Skeletal muscle satellite cell (primary cell): ENCODE measurements around the gene SMOC2.

ENCODE experiments used
- H3K27me3 ChIP-seq: 2 replicates; pipeline ENCODE4 v1.7.0; 2013; ENCODE audit warnings: low read length; ENCODE audit not compliant: control insufficient read depth, insufficient read depth
- H3K36me3 ChIP-seq: 2 replicates; pipeline ENCODE4 v1.7.0; 2013; ENCODE audit warnings: mild to moderate bottlenecking, control low read depth, low read length; ENCODE audit not compliant: insufficient read depth
- H3K4me1 ChIP-seq: 2 replicates; pipeline ENCODE4 v1.7.0; 2013; ENCODE audit warnings: low read length; ENCODE audit not compliant: control insufficient read depth, insufficient read depth
- H3K4me2 ChIP-seq: 2 replicates; pipeline ENCODE4 v1.7.0; 2013; ENCODE audit warnings: mild to moderate bottlenecking, low read length
- H3K4me3 ChIP-seq: 2 replicates; pipeline ENCODE4 v1.7.0; 2013; ENCODE audit warnings: low read length
- H3K9ac ChIP-seq: 2 replicates; pipeline ENCODE4 v1.7.0; 2013; ENCODE audit warnings: mild to moderate bottlenecking, low read depth, low read length, moderate library complexity
- H3K9me3 ChIP-seq: replicated peaks from 2 replicates; pipeline ENCODE4 v1.7.0; 2013; ENCODE audit warnings: mild to moderate bottlenecking, control low read depth, low read length

Gene SMOC2

DNA sequence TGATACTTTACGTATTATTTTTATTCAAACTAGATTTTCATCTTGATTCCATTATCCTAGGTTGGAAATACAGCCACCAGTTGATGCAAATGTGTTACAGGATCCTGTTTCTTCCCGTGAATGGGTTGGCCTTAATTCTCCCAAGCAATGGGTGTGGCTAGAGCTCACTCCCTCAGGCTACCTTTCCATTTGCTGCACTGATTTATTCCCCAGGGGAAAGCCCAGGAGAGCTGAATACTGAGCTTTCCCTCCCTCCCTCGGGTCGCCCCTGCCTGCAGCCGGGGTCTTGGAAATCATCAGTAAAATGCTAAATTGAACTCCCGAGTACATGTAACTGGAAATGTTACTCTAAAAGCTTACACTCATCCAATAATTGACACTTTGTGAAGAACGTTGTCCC, 9.9 kb downstream of the SMOC2 start:
- H3K4me2 ChIP-seq: no peak overlapping the region
- H3K36me3 ChIP-seq: no peaks in the 10 kb centered on the region
- no peak overlapping the region for H3K9ac ChIP-seq
- H3K27me3 ChIP-seq: no peaks in the 10 kb centered on the region
- peaks cover 3% of the 10 kb centered on the region for H3K9me3 ChIP-seq
- no peak overlapping the region for H3K4me3 ChIP-seq
- no peaks in the 10 kb centered on the region for H3K4me1 ChIP-seq

DNA sequence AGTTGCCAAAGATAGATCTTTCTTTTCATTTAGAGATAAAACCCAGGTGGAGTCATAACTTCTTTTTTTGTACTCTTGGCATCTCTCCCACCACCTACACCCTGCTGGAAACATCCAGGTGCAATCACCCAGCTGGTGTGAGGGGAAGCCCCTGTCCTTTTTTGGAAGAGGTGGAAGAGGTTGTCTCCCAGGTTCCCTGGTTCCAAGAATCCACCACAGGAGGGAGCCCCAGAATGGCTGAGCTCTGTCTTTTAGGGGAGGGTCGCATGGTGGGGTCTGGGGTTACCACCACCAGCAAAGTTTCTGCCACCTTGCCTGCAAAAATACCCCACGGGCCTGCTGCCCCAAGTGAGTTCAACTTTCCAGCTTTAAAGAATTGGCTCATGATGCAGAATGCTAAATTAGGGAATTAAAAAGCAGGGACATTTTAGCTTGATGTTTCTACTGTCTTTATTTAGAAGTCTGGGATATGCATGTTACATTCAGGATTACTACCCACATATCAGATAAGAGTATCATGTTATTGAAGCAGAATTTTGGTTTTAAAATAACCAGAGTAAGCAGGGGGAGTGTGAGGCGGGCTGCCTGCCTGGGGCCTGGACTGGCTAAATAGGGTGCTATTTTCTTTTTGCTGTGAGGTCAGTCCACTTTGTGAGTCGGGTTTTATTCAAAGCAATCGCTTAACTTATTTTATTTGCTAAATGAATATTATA, 11.0 kb downstream of the SMOC2 start:
- Histone ChIP-seq H3K4me2 (no peak overlapping the region), H3K9ac (no peak overlapping the region), H3K9me3 (peaks cover 10% of the 10 kb centered on the region), H3K4me3 (no peak overlapping the region), H3K27me3 (no peaks in the 10 kb centered on the region), H3K36me3 (no peaks in the 10 kb centered on the region), H3K4me1 (no peaks in the 10 kb centered on the region)

DNA sequence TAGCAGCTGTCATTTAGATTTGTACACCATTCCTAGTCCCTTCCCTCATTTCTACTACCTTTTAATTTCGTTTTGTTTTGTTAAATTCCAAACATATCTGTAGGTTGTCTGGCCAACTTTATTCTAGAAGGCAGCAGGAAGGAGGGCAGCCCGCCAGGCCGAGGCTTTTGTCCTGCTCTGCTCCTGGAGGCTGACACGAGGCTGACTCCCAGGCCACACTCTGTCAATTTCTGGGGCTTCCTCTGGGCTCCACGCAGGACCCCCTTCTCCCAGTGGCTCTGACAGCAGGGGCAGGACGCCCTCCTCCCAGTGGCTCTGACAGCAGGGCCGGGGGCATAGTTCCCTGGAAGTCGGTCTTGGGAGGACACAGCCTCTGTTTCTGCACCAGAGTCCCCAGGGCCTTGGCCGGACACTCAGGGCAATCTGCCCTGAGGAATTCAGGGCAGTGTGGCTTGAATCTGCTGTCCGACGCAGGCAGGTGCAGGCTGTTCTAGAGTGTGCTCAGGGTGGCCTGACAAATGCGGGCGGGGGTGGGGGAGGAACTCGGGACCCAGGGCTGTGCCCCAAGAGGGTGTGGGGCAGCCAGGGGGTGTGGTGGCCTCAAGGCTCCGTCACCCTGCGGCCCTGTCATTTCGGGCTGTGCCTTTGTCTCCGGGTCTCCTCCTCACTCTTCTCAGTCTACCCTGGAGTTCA, 11.8 kb downstream of the SMOC2 start:
- Histone ChIP-seq H3K4me2 (no peak overlapping the region), H3K36me3 (no peaks in the 10 kb centered on the region), H3K4me1 (no peaks in the 10 kb centered on the region), H3K27me3 (no peaks in the 10 kb centered on the region), H3K4me3 (no peak overlapping the region), H3K9ac (no peak overlapping the region), H3K9me3 (peaks cover 10% of the 10 kb centered on the region)

DNA sequence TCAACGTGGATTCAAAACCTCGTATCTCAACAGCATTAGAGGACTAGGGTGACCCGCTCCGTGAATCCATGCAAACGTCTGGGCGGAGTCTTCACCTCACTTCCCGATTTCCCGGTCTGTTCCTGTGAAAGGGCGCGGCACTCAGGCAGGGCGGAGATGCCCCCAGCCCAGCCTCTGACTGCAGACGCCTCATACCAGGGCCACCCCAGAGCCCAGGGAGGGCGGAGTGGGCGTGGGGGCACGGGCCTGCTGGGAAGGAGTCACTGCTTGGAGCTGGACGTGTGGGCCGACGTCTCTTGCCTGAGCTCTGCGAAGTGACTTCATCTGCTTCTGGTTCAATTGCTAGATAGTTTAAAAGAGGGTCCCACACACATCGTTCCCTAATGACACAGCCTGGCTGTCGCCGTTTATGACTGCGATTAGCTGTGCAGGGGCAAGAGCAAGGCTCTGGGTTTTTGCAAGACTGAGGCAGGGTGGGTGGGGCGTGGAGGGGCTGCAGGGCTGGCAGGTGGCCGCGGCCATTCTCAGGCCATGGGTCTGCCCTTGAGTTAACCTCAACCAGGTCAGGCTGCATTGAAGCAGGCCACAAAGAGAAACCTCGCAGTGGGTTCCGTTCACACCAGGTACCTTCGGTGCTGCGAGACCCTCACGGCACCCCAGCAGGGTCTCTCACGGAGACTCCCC, 15.0 kb downstream of the SMOC2 start:
- no peaks in the 10 kb centered on the region for H3K4me1 ChIP-seq
- no peak overlapping the region for H3K9ac ChIP-seq
- no peak overlapping the region for H3K4me2 ChIP-seq
- no peaks in the 10 kb centered on the region for H3K27me3 ChIP-seq
- no peak overlapping the region for H3K4me3 ChIP-seq
- H3K36me3 ChIP-seq: no peaks in the 10 kb centered on the region
- peaks cover 22% of the 10 kb centered on the region for H3K9me3 ChIP-seq

DNA sequence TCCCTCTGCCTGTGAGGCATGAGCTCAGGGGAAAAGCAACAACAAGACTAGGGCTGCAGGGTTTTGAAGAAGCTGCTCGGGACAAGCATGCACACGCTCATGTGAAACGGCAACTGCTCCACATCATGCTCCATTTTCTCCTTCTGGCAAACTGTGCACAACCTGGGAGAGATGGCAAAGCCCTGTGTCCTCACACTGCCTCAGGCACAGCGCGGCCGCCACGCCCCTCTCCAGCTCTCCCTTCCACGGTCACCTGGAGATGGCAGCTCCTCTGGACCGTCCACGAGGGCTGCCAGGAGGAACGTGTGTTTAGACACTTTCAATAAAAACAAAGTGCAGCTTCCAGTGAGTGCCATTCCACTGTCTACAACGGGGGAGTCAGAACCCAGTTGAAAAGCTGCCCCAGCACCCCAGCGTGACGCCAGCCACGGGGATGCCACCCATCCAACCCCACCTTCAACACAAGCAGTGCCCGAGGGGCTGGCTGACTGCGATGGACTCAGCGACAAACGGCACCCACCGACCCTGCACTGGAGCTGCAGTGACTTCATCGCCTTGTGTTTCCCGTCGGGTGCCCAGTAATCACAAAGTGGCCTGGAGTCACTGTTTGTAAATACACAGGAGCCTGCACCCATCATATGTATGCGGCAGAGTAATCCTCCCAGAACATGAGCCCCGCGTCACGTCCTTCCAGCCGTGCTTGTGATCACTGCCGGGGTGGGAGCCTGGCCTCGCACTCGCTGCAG, 16.1 kb downstream of the SMOC2 start:
- H3K4me3 ChIP-seq: no peak overlapping the region
- H3K4me2 ChIP-seq: no peak overlapping the region
- no peaks in the 10 kb centered on the region for H3K27me3 ChIP-seq
- no peaks in the 10 kb centered on the region for H3K36me3 ChIP-seq
- no peak overlapping the region for H3K9ac ChIP-seq
- no peaks in the 10 kb centered on the region for H3K4me1 ChIP-seq
- peaks cover 23% of the 10 kb centered on the region for H3K9me3 ChIP-seq

DNA sequence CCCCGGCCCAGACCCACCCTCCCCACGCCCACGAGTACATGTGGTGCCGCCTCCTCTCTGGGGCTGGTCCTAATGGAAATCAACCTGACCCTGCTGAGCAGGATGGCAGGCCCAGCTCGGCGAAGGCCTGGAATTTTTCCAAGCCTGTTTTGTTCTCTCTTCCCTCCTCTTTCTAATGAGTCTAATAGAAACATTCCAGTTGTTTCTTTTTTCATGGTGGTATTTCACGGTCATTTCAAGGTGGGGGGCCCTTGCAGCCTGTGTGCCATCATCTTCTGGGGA, 16.6 kb downstream of the SMOC2 start:
- no peak overlapping the region for H3K4me2 ChIP-seq
- no peaks in the 10 kb centered on the region for H3K4me1 ChIP-seq
- no peak overlapping the region for H3K9ac ChIP-seq
- H3K27me3 ChIP-seq: no peaks in the 10 kb centered on the region
- no peaks in the 10 kb centered on the region for H3K36me3 ChIP-seq
- peaks cover 29% of the 10 kb centered on the region for H3K9me3 ChIP-seq
- H3K4me3 ChIP-seq: no peak overlapping the region

DNA sequence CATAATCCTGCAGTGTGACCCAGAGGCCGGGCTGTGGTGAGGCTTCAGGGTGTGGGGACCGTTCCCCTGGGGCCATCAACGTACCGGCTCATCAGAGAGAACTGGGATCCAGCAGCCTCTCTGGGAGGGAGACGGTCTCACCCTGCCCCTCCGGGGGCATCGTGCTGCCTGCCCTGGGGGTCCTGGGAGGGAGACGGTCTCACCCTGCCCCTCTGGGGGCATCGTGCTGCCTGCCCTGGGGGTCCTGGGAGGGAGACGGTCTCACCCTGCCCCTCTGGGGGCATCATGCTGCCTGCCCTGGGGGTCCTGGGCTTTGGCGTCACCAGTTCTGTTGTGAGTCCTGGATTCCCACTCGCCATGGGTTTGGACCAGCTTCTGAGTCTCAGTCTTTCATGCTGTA, 17.1 kb downstream of the SMOC2 start:
- H3K36me3 ChIP-seq: no peaks in the 10 kb centered on the region
- H3K27me3 ChIP-seq: no peaks in the 10 kb centered on the region
- no peak overlapping the region for H3K4me3 ChIP-seq
- no peak overlapping the region for H3K4me2 ChIP-seq
- H3K9me3 ChIP-seq: peaks cover 31% of the 10 kb centered on the region
- H3K4me1 ChIP-seq: no peaks in the 10 kb centered on the region
- H3K9ac ChIP-seq: no peak overlapping the region

DNA sequence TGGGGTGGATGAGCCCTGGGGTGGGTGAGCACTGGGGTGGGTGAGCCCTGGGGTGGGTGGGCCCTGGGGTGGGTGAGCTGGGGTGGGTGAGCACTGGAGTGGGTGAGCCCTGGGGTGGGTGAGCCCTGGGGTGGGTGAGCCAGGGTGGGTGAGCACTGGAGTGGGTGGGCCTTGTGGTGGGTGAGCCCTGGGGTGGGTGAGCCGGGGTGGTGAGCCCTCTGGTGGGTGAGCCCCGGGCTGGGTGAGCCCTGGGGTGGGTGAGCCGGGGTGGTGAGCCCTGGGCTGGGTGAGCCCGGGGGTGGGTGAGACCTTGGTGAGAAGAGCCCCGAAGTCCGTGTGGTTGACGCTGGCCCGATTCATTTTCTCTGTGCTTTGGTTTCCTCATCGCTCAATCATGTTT, 18.6 kb downstream of the SMOC2 start:
- Histone ChIP-seq H3K27me3 (no peaks in the 10 kb centered on the region), H3K9ac (no peak overlapping the region), H3K9me3 (peaks cover 28% of the 10 kb centered on the region), H3K4me3 (no peak overlapping the region), H3K4me1 (no peaks in the 10 kb centered on the region), H3K4me2 (no peak overlapping the region), H3K36me3 (no peaks in the 10 kb centered on the region)

DNA sequence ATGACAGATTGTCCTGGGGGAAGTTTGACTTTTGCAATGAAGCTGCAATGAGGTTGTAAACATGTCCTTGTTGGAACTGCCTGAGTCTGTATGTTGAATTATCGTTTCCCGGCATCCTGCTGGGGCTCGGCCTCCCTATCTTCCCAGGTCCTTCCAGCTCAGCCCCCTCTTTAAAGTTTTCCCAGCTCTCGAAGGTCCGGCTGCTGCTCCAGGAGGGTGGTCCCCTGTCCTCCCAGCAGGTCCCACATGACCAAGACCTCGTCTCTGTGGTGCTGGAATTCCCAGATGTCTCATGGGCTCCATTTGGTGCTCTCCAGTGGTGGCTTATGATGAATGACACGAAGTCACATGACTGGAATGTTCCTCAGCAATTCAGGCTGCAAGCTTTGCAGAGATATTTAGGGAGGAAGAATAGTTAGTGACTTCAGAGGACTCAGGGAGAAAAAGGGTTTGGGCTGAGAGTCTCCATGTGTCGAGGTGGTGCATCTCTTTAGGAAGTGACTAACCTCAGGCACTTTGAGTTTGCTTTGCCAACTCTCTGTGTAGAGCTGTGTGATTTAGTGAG, 21.4 kb downstream of the SMOC2 start:
- Histone ChIP-seq H3K9ac (no peak overlapping the region), H3K4me2 (no peak overlapping the region), H3K36me3 (no peaks in the 10 kb centered on the region), H3K4me3 (no peak overlapping the region), H3K27me3 (no peaks in the 10 kb centered on the region), H3K4me1 (no peaks in the 10 kb centered on the region), H3K9me3 (peaks cover 21% of the 10 kb centered on the region)

DNA sequence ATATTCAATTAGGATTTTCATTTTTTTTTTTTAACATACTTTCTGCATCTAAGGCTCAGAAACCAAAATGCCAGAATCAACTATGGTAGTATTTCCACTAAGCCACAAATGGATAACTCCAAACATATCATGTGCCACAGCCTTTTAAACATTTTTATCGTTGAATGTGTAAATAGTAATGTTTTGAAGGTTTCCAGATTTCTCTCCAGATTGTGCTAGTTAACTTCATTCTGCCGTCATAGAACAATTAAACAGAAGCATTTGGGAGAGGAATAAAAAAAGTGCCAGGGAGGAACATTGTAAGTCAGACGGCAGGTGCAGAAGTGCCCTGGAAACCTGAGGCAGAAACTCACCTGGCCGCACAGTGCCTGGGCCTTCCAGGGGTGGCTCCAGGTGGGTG, 23.6 kb downstream of the SMOC2 start:
- H3K4me3 ChIP-seq: no peak overlapping the region
- H3K36me3 ChIP-seq: no peaks in the 10 kb centered on the region
- peaks cover 14% of the 10 kb centered on the region for H3K9me3 ChIP-seq
- H3K9ac ChIP-seq: no peak overlapping the region
- no peaks in the 10 kb centered on the region for H3K27me3 ChIP-seq
- no peaks in the 10 kb centered on the region for H3K4me1 ChIP-seq
- H3K4me2 ChIP-seq: no peak overlapping the region

DNA sequence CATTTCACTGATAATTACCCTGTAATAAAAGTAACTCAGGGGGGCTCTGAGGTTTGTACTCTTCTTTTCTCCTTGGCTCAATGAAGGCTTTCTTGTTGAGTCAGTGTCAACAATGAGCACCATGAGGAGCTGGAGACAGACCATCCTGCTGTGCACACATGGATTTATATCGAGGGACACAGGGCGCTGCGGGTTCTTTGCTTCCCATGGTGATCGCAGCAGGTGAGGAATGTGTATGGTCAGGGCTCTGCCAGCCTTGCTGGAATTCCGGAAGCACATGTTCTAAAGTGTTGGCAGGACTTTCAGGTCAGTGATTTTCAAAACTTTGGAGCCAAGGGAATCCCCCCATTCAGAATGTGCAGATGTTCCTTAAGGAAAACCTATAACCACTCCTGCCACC, 27.1 kb downstream of the SMOC2 start:
- H3K4me3 ChIP-seq: no peak overlapping the region
- no peaks in the 10 kb centered on the region for H3K27me3 ChIP-seq
- H3K9me3 ChIP-seq: peaks cover 9% of the 10 kb centered on the region
- no peaks in the 10 kb centered on the region for H3K36me3 ChIP-seq
- H3K9ac ChIP-seq: no peak overlapping the region
- no peaks in the 10 kb centered on the region for H3K4me1 ChIP-seq
- no peak overlapping the region for H3K4me2 ChIP-seq
